SU-DHL-6 (cell line): ENCODE results near the gene NOCT.

Experiments
- H2AFZ ChIP-seq: fragments of 200-600 bp; sonication (generic); 2 replicates; pipeline ENCODE4 v1.6.1; 2014; ENCODE audit warnings: low read depth, mild to moderate bottlenecking, moderate library complexity, mixed read lengths, antibody characterized with exemption, low read length; ENCODE audit not compliant: severe bottlenecking
- H3F3A ChIP-seq: fragments of 200-600 bp; shearing (Covaris generic); 2 replicates; pipeline ENCODE4 v1.6.0; 2016; ENCODE audit warnings: antibody characterized with exemption, mild to moderate bottlenecking; ENCODE audit not compliant: insufficient read depth
- H3K27ac ChIP-seq: fragments of 200-600 bp; sonication (generic); 2 replicates; pipeline ENCODE4 v1.5.1; 2016; ENCODE audit warnings: low read depth, mild to moderate bottlenecking, low read length, moderate library complexity, mixed read lengths
- H3K27me3 ChIP-seq: fragments of 200-600 bp; sonication (generic), shearing (Covaris generic); 2 replicates; pipeline ENCODE4 v1.6.0; 2014; ENCODE audit warnings: mild to moderate bottlenecking, low read length
- H3K36me3 ChIP-seq: fragments of 200-600 bp; sonication (generic); 2 replicates; pipeline ENCODE4 v1.6.1; 2014; ENCODE audit warnings: mild to moderate bottlenecking, low read length, mixed read lengths
- H3K4me2 ChIP-seq: fragments of 300-600, 200-600 bp; shearing (Covaris generic), sonication (generic); 2 replicates; pipeline ENCODE4 v1.6.0; 2014; ENCODE audit warnings: low read length, low read depth, mild to moderate bottlenecking; ENCODE audit not compliant: poor library complexity, severe bottlenecking
- H3K4me3 ChIP-seq: fragments of 200-600 bp; sonication (generic); 2 replicates; pipeline ENCODE4 v1.5.1; 2014; ENCODE audit warnings: antibody characterized with exemption, low read length, mild to moderate bottlenecking, mixed read lengths; ENCODE audit not compliant: insufficient read depth, poor library complexity, severe bottlenecking
- H3K79me2 ChIP-seq: fragments of 200-600 bp; sonication (generic); 2 replicates; pipeline ENCODE4 v1.6.1; 2014; ENCODE audit warnings: mild to moderate bottlenecking, low read length, moderate library complexity; ENCODE audit not compliant: insufficient read depth
- H3K9ac ChIP-seq: fragments of 200-600 bp; sonication (generic); 2 replicates; pipeline ENCODE4 v1.7.0; 2014; ENCODE audit warnings: mild to moderate bottlenecking, low read length
- H3K9me2 ChIP-seq: fragments of 200-600 bp; sonication (generic); replicated peaks from 2 replicates; pipeline ENCODE4 v1.6.1; 2014; ENCODE audit warnings: low read length; ENCODE audit not compliant: insufficient read depth
- H3K9me3 ChIP-seq: fragments of 200-600 bp; sonication (generic); 2 replicates; pipeline ENCODE4 v1.6.1; 2014; ENCODE audit warnings: low read length, mixed read lengths; ENCODE audit not compliant: insufficient read depth
- H4K20me1 ChIP-seq: fragments of 200-600 bp; sonication (generic); 2 replicates; pipeline ENCODE4 v1.6.1; 2014; ENCODE audit warnings: low read depth, mild to moderate bottlenecking, antibody characterized with exemption, low read length, moderate library complexity, mixed read lengths
- CTCF ChIP-seq: fragments of 200-600 bp; sonication (generic); IDR thresholded peaks from one replicate; pipeline ENCODE4 v1.5.1; 2017; ENCODE audit warnings: antibody characterized with exemption, mild to moderate bottlenecking, low read length, moderate library complexity; ENCODE audit not compliant: insufficient read depth, poor library complexity, severe bottlenecking
- EZH2phosphoT487 ChIP-seq: fragments of 200-600 bp; sonication (generic), shearing (Covaris generic); conservative IDR thresholded peaks from 2 replicates; pipeline ENCODE4 v1.6.1; 2018; ENCODE audit warnings: mild to moderate bottlenecking, antibody characterized with exemption, low read length, moderate library complexity, mixed read lengths

The NOCT gene

GRCh38 chr4:139085141-139085540 is 69.6 kb downstream of the NOCT start:
- H3K4me2 ChIP-seq = peak overlapping the region; percentile 96
- H3K9me2 ChIP-seq = no peaks in the 10 kb centered on the region
- no peaks in the 10 kb centered on the region for H3K27me3 ChIP-seq
- peak overlapping the region; percentile 72 for H3K4me3 ChIP-seq
- peak overlapping the region; percentile 93 for H3K9ac ChIP-seq
- H3F3A ChIP-seq = peaks cover 36% of the 10 kb centered on the region
- no peaks in the 10 kb centered on the region for H3K36me3 ChIP-seq
- no peaks in the 10 kb centered on the region for H3K9me3 ChIP-seq
- no peaks in the 10 kb centered on the region for H4K20me1 ChIP-seq
- H2AFZ ChIP-seq = no peak overlapping the region
- peak overlapping the region; percentile 89 for H3K27ac ChIP-seq
- TF ChIP-seq EZH2phosphoT487 (no peak), CTCF (no peak)
- peaks cover 32% of the 10 kb centered on the region for H3K79me2 ChIP-seq

- Histone ChIP-seq H3K36me3 (no peaks in the 10 kb centered on the region), H3K79me2 (no peaks in the 10 kb centered on the region), H2AFZ (no peak overlapping the region), H3K4me2 (no peak overlapping the region), H3K27ac (no peak overlapping the region), H3K9me2 (no peaks in the 10 kb centered on the region), H3K27me3 (no peaks in the 10 kb centered on the region), H3K9ac (no peak overlapping the region), H3F3A (no peaks in the 10 kb centered on the region), H3K9me3 (no peaks in the 10 kb centered on the region), H3K4me3 (no peak overlapping the region), H4K20me1 (no peaks in the 10 kb centered on the region)
- no peak for TF ChIP-seq EZH2phosphoT487
- no peak for TF ChIP-seq CTCF
These were observed 76.7 kb downstream of the NOCT start for GRCh38 chr4:139092271-139092670.
